Keratinocyte (primary cell): Measurements from ENCODE around the gene RASIP1. TPM values are rescaled to one million over a fixed set of nuclear protein-coding genes. Genes with fewer than 3 reads are reported as not detected.

ENCODE experiments used
- DNase-seq: peaks from one replicate; pipeline ENCODE4 v3.0.0-alpha.2; 2011; ENCODE audit warnings: low read depth, missing footprints, low spot score
- FAIRE-seq: peaks from 2 replicates; lab custom pipeline; 2011; peaks lifted over from hg19 to GRCh38; lab: Jason Lieb, UNC
- H2AFZ ChIP-seq: 2 replicates; pipeline ENCODE4 v1.6.0; 2012; ENCODE audit warnings: low read length, control low read depth, inconsistent platforms; ENCODE audit not compliant: control insufficient read depth
- H3K27ac ChIP-seq: 2 replicates; pipeline ENCODE4 v1.5.1; 2011; ENCODE audit warnings: low read length; ENCODE audit not compliant: control insufficient read depth, insufficient read depth
- H3K27me3 ChIP-seq: 3 replicates; pipeline ENCODE4 v1.6.0; 2011; ENCODE audit warnings: low read length; ENCODE audit not compliant: control insufficient read depth, insufficient read depth; ENCODE audit errors: extremely low read depth
- H3K36me3 ChIP-seq, 2 experiments: 2 replicates in 1 of 2; 3 replicates in 1 of 2; pipeline ENCODE4 v1.5.1; 2011; ENCODE audit warnings: low read length in 2 of 2, mild to moderate bottlenecking in 1 of 2; ENCODE audit not compliant: control insufficient read depth in 2 of 2, insufficient read depth in 2 of 2; ENCODE audit errors: extremely low read depth in 1 of 2
- H3K4me1 ChIP-seq: 3 replicates; pipeline ENCODE4 v1.5.1; 2011; ENCODE audit warnings: low read length; ENCODE audit not compliant: control insufficient read depth, insufficient read depth; ENCODE audit errors: extremely low read depth
- H3K4me2 ChIP-seq: 3 replicates; pipeline ENCODE4 v1.6.0; 2011; ENCODE audit warnings: low read depth, low read length; ENCODE audit not compliant: control insufficient read depth, insufficient read depth; ENCODE audit errors: extremely low read depth
- H3K4me3 ChIP-seq, 3 experiments: fragments of 200-600 bp in 1 of 3; sonication (generic) in 1 of 3; 2 replicates in 2 of 3; 3 replicates in 1 of 3; pipeline ENCODE4 v1.5.1; 2011 to 2016; ENCODE audit warnings: low read length in 3 of 3, mild to moderate bottlenecking in 3 of 3, control low read depth in 2 of 3, inconsistent platforms in 1 of 3, low read depth in 1 of 3, mixed read lengths in 1 of 3, mixed run types in 1 of 3, moderate library complexity in 1 of 3; ENCODE audit not compliant: control insufficient read depth in 2 of 3, insufficient read depth in 2 of 3; ENCODE audit errors: extremely low read depth in 1 of 3
- H3K79me2 ChIP-seq: 2 replicates; pipeline ENCODE4 v1.6.0; 2012; ENCODE audit warnings: low read length; ENCODE audit not compliant: control insufficient read depth, insufficient read depth
- H3K9ac ChIP-seq: 3 replicates; pipeline ENCODE4 v1.6.0; 2011; ENCODE audit warnings: low read length; ENCODE audit not compliant: control insufficient read depth, insufficient read depth; ENCODE audit errors: extremely low read depth
- H3K9me1 ChIP-seq: 3 replicates; pipeline ENCODE4 v1.6.0; 2011; ENCODE audit warnings: low read length; ENCODE audit not compliant: control insufficient read depth, insufficient read depth; ENCODE audit errors: extremely low read depth
- H3K9me3 ChIP-seq: 2 replicates; pipeline ENCODE4 v1.5.1; 2012; ENCODE audit warnings: low read depth, low read length; ENCODE audit not compliant: control insufficient read depth
- H4K20me1 ChIP-seq: 3 replicates; pipeline ENCODE4 v1.6.0; 2011; ENCODE audit warnings: low read length; ENCODE audit not compliant: control insufficient read depth, insufficient read depth; ENCODE audit errors: extremely low read depth
- EZH2 ChIP-seq: IDR thresholded peaks from one replicate; pipeline ENCODE4 v1.6.1; 2012; ENCODE audit warnings: inconsistent platforms, mild to moderate bottlenecking, low read length, moderate library complexity
- dilution Hi-C: fragments of 300-500 bp; cut with MboI; formaldehyde crosslinking; loops from one replicate; pipeline ENCODE4 v1.7.0; 2020; ENCODE audit warnings: low sequenced_read_pairs; ENCODE audit not compliant: extremely low pct_ligation_motif_present
- polyA plus RNA-seq, 5 experiments: library from polyadenylated mRNA; depleted of rRNA in 3 of 5; stranded (reverse) in 3 of 5; stranded (forward) in 1 of 5; unstranded in 1 of 5; fragments of >200 nt; gene quantifications; 1 replicate in 1 of 5; 2 replicates in 3 of 5; 3 replicates in 1 of 5; pipeline versions ENCODE4 v1.2.1 to v1.2.3, GENCODE V29; 2011 to 2012; ENCODE audit warnings: missing spikeins in 2 of 5, low read depth in 1 of 5, low replicate concordance in 1 of 5
- TF ChIP-seq, protein P1 (sequence below), 3 experiments: IDR thresholded peaks in 1 of 3; conservative IDR thresholded peaks in 1 of 3; optimal IDR thresholded peaks in 1 of 3; 2 replicates in 2 of 3; 3 replicates in 1 of 3; pipeline versions ENCODE3 to v1.5.1; 2011; ENCODE audit warnings: low read length in 3 of 3, mild to moderate bottlenecking in 3 of 3, moderate library complexity in 2 of 3, control low read depth in 1 of 3, inconsistent platforms in 1 of 3; ENCODE audit not compliant: insufficient read depth in 2 of 3; ENCODE audit errors: extremely low read depth in 1 of 3

Gene RASIP1
- polyA plus RNA-seq, 1 donor (not counting 4 experiments of a cell fraction or from before 2014, with no cell fraction given) = 2.3 TPM

DNA sequence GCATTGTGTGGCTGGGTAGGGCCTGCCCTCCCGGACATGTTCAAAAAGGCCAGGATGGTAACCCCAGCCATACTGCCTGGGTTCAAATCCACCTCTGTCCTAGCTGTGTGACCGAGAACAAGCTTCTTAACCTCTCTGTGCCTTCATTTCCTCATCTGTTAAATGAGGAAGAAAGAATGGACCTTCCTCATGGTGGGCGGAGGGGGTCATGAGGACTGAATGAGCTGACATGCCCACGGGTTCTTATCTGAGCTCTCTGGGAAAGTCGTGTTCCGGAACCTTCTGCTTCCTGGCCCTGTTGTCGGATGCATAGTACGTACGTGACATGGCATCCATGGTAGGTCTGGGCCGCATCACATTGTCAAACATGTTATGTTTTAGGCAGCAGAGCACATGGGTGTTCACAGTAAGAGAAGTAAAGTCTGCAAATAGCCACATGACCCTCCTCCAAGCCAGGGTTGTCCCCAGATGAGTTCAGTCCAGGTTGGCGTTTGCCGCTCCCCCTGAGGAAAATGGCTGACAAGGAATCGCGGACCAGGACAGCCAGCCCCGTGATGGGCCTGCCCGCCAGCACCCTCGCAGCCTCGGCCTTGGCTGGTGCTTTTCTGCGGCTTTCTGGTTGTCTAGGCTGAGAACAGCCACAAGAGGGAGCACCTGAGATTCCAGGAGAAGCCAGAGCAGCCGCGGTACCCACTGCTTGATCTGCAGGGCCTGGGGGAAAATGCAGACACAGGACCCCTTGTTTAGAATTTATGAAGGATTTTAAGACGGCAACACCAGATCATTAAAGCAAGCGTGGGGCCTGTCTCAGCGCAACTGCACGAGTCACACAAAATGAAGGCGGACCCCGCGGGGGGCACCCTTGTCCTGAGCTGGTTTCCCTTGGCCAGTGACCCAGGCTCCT, 65.2 kb downstream of the RASIP1 start:
- no peaks in the 10 kb centered on the region for H3K79me2 ChIP-seq
- no peak overlapping the region for H3K27ac ChIP-seq
- no peak overlapping the region for H3K4me3 ChIP-seq
- DNase-seq = no peak
- H3K9ac ChIP-seq = no peak overlapping the region
- no peak overlapping the region for H2AFZ ChIP-seq
- no peaks in the 10 kb centered on the region for H3K9me1 ChIP-seq
- FAIRE-seq = peak; percentile 63
- H4K20me1 ChIP-seq = no peaks in the 10 kb centered on the region
- H3K36me3 ChIP-seq = no peaks in the 10 kb centered on the region
- H3K9me3 ChIP-seq = no peaks in the 10 kb centered on the region
- TF ChIP-seq EZH2 = no peak
- TF ChIP-seq, protein P1, sequence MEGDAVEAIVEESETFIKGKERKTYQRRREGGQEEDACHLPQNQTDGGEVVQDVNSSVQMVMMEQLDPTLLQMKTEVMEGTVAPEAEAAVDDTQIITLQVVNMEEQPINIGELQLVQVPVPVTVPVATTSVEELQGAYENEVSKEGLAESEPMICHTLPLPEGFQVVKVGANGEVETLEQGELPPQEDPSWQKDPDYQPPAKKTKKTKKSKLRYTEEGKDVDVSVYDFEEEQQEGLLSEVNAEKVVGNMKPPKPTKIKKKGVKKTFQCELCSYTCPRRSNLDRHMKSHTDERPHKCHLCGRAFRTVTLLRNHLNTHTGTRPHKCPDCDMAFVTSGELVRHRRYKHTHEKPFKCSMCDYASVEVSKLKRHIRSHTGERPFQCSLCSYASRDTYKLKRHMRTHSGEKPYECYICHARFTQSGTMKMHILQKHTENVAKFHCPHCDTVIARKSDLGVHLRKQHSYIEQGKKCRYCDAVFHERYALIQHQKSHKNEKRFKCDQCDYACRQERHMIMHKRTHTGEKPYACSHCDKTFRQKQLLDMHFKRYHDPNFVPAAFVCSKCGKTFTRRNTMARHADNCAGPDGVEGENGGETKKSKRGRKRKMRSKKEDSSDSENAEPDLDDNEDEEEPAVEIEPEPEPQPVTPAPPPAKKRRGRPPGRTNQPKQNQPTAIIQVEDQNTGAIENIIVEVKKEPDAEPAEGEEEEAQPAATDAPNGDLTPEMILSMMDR (optimal IDR thresholded peaks at IDR 0.05 in 1 of 3, IDR thresholded peaks at IDR 0.05 in 1 of 3, conservative IDR thresholded peaks at IDR 0.05 in 1 of 3; ENCODE audit: extremely low read depth in 1 of 3, insufficient read depth in 2 of 3, low read length in 3 of 3) = peak; percentile 71 to 93 (median 73)
- dilution Hi-C loops = no loop called here
- no peak overlapping the region for H3K4me2 ChIP-seq
- no peaks in the 10 kb centered on the region for H3K4me1 ChIP-seq
- H3K27me3 ChIP-seq = no peaks in the 10 kb centered on the region

DNA sequence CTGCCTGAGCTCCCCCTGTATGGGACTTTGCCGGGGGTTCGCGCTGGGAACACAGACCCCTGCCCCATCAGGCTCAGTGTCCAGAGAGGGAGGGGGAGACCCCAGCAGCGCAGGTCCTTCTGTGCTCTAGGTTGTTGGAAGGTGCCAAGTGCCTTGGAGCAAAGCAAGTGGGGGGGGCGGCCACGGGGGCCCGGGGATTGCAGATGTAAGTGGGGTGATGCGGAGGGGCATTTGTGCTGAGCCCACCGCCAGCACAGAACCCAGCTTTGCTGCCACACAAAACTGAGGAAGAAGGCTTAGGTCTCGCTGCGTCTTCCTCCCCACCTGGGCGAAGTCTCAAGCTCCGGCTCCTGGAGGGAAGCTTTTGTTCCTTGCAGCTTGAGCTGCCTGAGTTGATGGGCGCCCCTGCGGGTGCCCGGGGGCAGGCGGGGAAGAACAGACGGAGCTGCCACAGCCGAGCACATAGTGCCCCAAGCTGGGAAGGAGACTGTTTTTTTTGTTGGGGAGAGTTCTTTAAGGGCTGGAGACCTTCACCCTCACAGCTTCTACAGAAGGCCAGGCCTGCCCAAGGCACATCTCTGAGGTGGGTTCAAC, 66.1 kb downstream of the RASIP1 start:
- Histone ChIP-seq H3K9me1 (no peaks in the 10 kb centered on the region), H4K20me1 (no peaks in the 10 kb centered on the region), H3K36me3 (no peaks in the 10 kb centered on the region), H3K4me2 (no peak overlapping the region), H3K27me3 (no peaks in the 10 kb centered on the region), H2AFZ (no peak overlapping the region), H3K79me2 (no peaks in the 10 kb centered on the region), H3K4me3 (no peak overlapping the region), H3K9ac (no peak overlapping the region), H3K9me3 (no peaks in the 10 kb centered on the region), H3K4me1 (no peaks in the 10 kb centered on the region), H3K27ac (no peak overlapping the region)
- no peak for FAIRE-seq
- dilution Hi-C loops = no loop called here
- DNase-seq = no peak
- no peak for TF ChIP-seq EZH2
- TF ChIP-seq, protein P1 (optimal IDR thresholded peaks at IDR 0.05 in 1 of 3, IDR thresholded peaks at IDR 0.05 in 1 of 3, conservative IDR thresholded peaks at IDR 0.05 in 1 of 3; ENCODE audit: extremely low read depth in 1 of 3, insufficient read depth in 2 of 3, low read length in 3 of 3) = no peak
